NCI-H2107 treated with DMSO at 0.1 percent for 48 hours (cell line): ENCODE data around the gene KCNT1.
A peak's percentile ranks its signal among the peaks of the same experiment; 100 is the strongest.

ENCODE experiments used
- DNase-seq: peaks from one replicate; lab custom pipeline; 2025; ENCODE audit not compliant: unreplicated experiment; lab: John Stamatoyannopoulos, UW

KCNT1 gene

DNA sequence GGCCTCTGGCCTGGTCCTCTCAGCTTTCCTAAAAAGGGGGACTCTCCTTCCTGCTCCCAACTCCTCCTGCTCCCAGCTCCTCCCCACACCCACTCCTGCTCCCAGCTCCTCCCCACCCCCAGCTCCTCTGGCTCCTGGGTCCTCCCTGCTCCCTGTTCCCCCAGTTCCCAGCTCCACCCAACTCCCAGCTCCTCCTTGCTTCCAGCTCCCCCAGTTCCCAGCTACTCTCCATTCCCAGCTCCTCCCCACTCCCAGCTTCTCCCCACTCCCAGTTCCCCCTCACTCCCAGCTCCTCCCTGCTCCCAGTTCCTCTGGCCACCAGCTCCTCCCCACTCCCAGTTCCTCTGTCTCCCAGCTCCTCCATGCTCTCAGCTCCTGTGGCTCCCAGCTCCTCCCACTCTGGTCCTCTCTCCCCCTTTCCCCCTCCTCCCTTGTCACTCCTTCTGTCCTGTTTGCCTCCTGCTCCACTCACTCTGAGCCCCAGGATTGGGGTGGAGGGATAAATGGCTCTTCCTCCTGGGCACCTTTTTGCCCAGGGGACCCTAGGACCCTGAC is 75.7 kb downstream of the KCNT1 start:
- no peak for DNase-seq

DNA sequence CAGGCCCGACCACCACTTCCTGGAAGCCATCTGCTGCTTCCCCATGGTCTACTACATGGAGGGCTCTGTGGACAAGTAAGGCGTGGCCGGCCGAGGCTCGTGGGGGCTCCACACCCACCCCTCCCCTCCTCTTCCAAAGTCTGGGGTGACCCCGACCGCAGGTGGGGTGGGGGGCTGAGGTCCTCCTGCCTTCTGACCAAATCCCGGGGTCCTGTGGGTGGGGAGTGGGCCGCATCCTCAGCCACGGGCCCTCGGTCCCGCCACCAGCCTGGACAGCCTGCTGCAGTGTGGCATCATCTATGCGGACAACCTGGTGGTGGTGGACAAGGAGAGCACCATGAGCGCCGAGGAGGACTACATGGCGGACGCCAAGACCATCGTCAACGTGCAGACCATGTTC is 76.4 kb downstream of the KCNT1 start:
- no peak for DNase-seq

DNA sequence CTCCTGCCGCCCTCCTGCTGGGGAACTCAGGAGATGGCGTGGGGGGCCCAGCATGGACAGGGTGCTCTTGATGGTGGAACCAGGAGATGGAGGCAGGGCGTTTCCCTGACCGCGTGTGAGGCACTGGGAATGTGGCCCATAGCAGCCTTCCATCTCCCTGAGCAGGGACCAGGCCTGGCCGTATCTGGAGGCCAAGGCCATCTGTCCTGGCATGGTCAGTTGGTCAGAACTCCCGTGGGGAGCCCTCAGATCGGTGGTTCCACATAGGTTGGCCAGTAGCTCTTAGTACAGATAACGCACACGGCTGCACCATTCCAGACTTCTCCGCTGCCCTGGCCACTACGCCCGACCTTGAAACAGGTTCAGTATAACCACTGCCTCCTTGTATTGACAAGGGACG is 77.6 kb downstream of the KCNT1 start:
- DNase-seq, result no peak

DNA sequence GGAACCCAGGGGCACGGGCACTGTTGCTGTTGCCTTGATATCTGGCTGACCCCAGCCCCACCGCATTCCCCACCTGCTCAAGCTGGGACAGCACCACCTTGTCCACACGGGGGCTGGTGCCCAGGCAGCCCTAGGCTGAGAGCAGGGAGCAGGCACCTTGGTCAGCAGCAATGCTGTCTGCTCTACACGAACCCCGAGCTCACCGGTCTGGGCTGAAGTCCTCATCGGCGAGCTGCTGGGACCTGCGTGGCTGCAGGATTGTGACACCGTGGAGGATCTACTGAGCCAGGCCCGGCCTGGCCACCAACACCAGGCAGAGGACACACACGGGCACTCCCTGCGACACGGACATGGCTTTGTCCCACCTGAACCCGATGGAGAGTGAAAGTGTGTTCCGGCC is 78.1 kb downstream of the KCNT1 start:
- DNase-seq, result no peak

DNA sequence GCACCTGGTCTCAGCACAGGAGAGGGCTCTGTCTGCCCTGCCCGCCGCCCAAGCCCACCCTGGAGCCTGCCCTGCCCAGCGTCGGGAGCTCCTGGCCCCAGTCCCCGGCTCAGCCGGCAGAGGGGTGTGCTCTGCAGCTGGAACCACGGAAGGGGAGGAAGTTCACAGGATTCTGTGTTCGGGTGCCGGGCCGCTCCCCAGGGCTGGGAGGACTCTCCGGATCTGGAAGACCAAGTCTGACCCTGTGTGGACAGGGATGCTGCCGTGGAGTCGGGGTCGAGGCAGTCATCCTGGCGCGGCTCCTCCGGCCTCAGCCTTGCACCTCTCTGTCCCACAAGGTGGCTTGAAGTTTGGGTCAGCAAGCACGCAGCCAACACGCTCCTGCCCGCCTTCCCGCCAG is 78.6 kb downstream of the KCNT1 start:
- no peak for DNase-seq

DNA sequence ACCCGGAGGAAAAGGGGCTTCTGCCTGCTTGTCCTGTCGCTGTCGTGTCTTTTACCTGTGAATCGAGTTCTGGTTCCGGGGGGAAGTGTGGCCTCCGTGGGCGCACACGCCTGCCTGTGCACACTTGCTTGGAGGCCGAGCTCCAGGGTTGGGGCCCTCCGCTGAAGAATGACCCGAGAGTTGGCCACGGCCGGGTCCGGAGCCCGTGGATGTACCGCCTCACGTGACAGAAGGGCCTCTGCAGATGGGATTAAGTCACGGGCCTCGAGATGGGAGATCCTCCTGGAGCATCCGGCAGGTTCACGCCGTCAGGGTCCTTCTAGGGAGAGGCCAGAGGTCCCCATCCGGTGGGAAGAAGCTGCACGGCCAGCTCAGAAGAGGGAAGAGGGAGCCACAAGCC is 81.0 kb downstream of the KCNT1 start:
- no peak for DNase-seq

DNA sequence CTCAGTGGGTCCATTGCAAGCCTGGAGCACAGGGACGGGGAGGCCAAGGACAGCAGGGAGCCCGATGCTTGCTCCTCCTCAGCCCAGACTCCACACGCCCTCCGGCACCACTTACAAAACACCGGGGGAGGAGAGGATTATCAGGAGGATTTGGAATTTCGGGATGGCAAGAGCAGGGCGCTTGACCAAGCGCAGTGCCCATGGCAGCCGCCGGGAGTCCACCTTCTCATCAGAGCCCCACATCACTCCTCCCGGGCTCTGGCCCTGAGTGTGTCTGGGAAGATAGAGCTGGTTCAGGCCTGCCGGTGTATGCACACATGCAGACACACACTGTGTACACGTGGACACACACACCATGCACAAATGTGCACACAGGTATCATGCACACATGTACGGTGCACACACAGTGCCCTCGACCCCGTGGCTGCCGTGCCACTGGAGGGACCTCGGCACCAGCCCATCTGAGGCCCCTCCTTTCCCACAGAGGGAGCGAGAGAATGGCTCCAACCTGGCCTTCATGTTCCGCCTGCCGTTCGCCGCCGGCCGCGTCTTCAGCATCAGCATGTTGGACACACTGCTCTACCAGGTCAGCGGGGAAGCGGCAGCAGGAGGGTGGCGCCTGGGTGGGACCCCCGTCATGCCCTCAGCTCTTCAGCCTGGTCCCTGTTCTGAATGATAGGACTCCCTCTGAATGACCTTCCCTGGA is 81.7 kb downstream of the KCNT1 start:
- no peak for DNase-seq

DNA sequence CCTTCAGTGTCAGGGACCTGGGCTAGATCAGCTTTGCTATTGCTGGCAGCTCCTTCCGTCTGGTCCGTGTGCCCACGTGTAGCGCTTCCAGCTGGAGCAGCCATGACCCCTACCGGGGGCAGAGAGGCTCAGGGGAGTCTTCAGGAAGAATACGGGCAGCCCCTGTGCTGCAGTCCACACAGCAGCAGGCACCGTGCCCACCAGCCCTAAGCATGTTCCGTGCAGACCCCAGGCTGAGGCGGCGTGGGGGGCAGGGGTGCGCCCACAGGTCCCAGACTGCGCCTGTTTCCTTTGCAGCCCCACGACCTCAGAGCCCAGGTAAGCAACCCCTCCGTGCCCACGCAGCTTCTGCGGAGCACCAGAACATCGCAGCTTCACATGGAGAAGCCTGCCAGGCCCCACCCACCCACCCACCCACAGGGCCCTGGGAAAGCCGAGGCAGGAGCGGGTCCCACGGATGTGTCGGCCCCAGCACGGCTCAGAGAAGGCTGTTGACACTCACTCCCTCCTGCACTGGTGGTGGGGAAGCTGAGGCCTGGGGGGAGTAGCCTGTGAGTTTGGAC is 83.1 kb downstream of the KCNT1 start:
- no peak for DNase-seq

DNA sequence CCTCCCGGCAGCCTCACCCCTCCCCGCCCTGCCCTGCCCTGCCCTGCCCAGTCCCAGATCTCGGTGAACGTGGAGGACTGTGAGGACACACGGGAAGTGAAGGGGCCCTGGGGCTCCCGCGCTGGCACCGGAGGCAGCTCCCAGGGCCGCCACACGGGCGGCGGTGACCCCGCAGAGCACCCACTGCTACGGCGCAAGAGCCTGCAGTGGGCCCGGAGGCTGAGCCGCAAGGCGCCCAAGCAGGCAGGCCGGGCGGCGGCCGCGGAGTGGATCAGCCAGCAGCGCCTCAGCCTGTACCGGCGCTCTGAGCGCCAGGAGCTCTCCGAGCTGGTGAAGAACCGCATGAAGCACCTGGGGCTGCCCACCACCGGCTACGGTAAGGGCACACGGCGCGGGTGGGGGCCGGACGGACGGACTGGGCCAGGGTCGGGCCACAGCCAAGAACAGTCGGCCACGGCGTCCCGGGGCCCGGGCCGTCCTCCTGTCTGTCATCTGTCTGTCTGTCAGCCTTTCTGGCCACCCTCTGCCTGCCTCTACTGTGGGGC is 84.2 kb downstream of the KCNT1 start:
- no peak for DNase-seq

DNA sequence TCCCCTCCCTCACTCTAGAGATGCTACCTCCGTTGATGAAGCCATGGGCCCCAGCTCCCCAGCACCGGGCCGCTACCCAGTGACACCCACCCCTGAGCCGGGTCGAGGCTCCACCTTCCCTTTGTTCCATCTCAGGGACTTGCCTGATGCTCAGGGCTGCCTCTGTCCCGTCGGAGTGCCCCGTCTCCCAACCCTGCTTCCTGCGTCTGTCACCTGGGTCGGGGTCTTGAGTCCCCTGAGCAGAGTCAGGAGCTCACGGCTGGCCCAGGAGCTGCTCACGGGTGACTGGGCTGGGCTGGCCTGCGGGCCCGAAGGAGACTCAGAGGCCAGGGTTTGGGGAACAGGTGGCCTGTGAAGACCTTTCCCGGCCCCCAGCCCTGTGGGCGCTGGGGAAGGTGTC is 85.3 kb downstream of the KCNT1 start:
- no peak for DNase-seq

DNA sequence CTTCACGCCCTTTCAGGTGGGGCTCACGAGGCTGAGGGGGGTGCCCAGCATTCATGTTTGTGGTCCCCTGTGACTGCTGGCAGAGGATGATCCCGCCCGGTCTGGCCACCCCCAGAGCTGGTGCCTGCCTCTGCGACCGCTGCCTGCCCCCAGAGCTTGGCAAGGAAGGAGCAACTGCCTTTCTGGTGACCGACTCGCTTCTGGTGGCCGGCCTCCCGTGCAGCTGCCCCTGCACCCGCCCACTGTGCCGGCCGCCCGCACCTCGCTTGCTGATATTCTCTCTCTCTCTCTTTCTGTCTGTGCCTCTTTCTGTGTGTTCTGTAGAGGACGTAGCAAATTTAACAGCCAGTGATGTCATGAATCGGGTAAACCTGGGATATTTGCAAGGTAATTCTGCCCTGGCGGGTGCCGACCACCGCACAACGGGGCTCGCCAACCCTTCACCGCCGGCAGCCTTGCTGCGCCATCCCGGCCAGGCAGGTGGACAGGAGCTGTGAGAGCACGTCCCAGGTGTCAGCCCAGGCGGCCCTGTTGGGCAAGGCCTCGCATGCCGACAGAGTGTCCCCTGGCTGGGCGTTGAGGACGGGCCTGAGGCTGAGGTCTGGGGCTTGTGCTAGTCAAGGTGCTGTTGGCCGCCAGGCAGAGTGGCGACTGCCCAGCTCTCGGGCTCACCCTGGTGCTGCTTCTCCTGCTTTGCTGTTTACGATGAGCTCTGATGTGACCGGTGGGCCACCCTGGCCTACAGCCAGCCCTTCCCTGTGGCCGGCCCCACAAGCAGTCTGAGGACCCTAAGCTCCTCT is 86.0 kb downstream of the KCNT1 start:
- DNase-seq, result no peak

DNA sequence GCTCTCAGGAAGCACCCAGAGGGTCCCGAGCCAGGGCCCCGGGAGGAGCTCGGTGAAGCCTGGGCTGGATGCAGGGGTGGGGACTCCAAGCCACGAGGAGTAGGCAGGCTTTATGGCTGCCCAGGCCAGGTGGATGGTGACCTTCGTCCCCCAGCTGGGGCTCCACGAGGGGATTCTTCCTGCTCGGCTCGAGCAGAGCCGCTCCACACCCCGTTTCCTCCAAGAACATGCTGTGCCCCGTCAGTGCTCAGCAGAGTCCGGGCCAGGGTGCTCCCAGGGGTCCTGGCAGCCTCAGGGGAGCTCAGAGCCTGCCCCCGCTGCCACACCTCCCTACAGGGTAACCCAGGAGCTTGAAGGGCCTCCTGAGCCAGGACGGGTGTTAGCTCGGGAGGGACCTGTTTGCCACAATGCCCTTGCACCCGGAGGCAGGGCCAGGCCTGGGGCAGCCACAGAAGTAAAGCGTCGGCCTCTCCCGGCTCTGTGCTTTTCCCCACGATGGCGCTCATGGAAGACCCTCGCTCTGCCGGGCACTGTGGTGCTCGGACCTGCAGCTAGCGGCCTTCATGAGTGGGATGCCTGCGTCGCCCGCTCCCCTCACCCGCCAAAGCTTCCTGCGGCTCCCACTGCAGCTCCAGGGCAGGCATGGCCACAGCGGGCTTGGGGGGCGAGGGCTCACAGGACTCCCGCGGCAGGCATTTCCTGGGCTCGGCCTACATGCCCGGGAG is 86.8 kb downstream of the KCNT1 start:
- DNase-seq, result no peak

DNA sequence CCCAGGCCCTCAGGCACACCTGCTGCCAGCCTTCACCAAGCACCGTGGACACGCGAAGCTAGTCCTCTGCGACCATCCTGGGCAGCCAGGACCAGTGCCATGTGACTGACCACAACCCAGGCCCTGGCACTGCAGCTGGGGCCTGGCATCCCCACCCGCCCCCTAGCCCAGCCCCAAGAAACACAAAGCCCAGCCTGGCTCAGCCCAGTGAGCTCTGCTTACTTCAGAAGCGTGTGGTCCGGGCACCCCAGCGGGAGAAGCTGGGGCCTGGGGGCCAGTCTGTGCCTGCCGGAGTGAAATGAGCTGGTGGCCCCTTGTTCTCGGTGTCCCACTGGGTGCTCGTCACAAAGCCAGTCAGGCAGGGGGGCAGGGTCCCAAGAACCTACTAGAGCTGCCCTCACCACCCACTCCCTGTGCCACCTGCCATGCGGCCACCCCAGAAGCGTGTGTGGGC is 87.9 kb downstream of the KCNT1 start:
- DNase-seq, result no peak

DNA sequence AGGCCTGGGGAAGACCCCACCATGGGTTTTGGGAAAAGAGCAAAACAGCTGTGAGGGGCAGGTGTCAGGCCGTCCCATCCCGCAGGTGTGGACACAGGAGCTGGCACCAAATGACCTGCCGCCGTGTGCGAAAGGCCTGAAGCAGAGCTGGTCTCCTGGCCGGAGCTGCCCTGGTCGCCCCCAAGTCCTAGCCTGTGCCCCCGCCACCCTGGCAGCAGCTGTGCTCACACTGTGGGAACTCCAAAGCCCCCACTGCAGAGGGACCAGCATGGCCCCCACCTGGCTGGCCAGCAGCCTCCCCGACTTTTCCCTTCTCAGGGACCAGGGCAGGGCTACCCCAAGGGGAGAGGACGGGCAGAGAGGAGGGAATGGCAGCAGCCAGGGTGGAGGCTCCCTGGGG is 88.4 kb downstream of the KCNT1 start:
- DNase-seq, result no peak

DNA sequence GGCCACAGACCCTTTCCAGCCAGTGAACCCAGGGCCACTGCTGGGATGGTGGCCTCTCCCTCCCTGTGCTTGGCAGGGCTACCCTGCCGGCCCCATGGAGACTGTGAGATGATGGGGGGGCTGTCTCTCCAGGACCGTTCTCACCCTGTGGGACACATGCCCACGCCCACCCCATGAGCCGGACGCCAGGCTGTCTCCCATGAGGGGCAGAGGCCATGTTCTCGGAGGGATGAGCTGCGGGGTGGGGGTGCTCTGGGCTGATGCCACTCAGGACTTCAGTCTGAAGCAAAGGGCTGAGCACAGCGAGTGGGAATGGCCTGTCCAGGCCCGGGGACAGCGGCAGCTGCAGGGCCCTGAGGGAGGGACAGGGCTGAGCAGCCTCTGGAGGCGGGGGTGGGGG is 88.9 kb downstream of the KCNT1 start:
- DNase-seq, result no peak

DNA sequence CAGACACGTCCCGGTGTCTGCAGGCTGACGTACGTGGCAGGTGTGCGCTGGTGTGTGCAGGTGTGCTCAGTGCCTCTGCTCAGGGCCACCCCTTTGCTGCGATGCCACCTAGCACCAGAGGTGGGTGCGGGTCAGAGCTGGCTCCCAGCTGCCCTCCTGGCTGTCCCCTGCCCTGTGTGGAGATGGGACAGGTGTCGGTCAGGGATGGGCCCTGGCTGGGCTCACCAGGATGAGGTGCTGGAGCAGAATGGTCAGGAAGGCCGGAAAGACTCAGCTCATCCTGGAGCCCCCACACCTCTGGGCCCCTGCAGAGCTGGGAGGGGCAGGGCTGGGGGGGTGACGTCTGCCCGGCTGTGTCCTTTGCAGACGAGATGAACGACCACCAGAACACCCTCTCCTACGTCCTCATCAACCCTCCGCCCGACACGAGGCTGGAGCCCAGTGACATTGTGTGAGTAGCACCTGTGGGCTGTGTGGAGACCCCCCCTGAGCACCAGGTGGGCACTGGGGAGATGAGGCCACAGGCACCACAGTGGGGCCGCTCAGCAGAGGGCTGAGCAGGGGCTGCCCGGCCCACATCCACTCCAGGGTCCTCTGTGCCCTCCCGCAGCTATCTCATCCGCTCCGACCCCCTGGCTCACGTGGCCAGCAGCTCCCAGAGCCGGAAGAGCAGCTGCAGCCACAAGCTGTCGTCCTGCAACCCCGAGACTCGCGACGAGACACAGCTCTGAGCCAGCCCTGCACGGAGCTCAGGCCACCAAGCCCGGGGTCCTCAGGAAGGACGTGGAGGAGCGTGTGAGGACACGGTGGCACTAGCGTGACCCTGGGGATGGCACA is 89.7 kb downstream of the KCNT1 start:
- peak; percentile 16 for DNase-seq

DNA sequence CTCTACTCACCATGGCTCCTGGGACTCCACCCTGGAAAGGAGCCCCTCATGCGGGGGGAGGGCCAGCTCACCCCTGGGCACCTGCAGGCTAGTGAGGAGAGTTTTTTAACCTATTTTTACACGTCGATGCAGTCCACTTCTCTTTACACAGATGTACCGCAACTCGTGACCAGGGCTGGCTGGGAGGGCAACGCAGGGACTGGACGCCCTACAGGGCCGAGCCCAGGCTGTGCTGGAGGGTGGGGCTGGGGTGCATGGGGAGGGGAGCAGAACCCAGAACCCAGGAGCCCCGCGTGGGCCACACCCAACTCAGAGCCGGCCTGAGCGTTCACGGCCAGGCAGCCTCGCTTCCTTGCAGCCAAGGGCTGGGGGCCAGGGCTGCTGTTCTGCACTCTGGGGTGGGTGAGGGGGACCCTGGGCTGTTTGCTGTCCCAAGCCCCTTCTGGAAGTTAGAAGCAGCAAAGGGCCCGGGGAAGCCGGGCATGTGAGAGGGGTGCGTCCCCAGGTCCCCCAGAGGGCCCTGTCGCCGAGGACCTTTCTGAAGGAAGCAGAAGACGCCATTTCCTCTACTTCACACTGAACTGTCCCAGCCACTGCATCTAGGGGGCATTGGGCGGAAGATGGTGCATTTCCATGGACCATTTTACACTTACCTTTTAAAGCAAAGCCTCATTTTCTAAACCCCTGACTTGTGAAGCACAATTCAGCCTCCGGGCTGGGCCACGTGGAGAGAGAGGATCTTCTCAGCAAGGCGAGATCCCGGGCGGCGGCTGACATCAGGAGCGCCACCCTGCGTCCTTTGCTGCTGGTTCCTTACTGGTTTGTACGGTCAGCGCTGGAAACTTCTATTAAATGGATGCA is 90.5 kb downstream of the KCNT1 start:
- no peak for DNase-seq

DNA sequence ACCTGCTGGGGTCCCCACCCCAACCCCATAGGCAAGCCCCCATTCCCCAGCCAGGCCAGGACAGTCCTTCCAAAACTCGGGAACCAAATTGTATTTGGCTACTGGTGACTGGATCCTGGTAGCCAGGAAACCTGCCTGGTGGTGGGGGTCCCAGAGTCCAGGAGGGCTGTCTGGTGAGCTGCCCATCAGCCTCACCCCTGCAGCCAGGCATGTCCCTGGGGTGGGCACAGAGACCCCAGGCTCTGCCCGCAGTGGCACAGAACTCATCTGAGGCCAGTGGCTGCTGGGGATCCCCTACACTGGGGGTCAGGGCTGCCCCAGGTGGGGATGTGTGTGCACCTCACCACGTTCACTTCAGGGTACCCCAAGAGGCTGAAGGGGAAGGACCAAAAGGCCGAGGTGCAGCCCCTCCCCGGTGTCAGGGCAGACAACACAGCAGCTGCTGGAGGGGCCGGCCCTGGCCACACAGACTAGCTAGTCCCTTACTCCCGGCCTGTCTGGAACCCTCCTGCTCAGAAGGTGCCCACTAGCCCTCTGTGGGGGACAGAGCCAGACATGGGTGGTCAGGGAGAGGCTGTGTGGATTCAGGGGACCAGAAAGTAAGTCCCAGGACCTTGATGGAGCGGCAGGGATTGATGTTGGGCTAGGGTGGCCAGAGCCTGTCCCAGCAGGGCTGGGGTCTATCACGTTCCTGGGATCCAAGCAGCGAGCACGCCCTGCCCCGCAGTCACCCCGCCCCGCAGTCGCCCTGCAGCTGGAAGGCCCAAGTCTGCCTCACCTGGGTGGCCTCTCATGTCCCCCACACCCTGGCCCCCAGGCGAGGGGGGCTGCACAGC is 91.5 kb downstream of the KCNT1 start:
- DNase-seq, result no peak

DNA sequence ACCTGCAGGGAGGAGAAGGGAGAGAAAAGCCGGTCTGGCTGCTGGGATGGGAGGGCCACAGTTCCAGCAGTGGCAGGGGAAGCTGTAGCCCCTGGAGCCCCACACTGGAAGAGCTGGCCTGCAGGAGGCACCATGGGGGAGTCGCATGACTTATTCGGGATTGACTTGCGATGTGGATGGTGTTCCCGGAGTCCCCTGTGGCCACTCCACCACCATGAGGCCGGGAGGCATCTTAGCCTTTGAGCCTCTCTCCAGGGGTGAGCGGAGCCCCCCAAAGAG is 92.0 kb downstream of the KCNT1 start:
- DNase-seq, result no peak
